HepG2 (cell line): Measurements from ENCODE around the gene OBSL1. TPM values are rescaled to one million over a fixed set of nuclear protein-coding genes. Genes with fewer than 3 reads are reported as not detected.

Experiments used
- ASH2L ChIP-seq: fragments of 300-600, 200-600 bp; sonication (generic); IDR thresholded peaks from 2 replicates; pipeline ENCODE4 v1.7.0; 2017; ENCODE audit warnings: low read depth, mild to moderate bottlenecking, moderate library complexity, mixed read lengths, low read length; ENCODE audit not compliant: insufficient read length
- GTF3A ChIP-seq: sonication (generic); formaldehyde crosslinking; conservative IDR thresholded peaks from 2 replicates; pipeline ENCODE4 v1.4.0; 2020; ENCODE audit warnings: mild to moderate bottlenecking, missing genetic modification reagents
- HMGXB4 ChIP-seq, 2 experiments: sonication (generic) in 1 of 2; formaldehyde crosslinking in 1 of 2; IDR thresholded peaks; 2 replicates each; pipeline versions ENCODE4 v1.4.0 to v1.6.1; 2018 to 2020; ENCODE audit warnings: missing genetic modification reagents in 2 of 2, borderline replicate concordance in 1 of 2, low read depth in 1 of 2, mild to moderate bottlenecking in 1 of 2, missing biosample characterization in 1 of 2
- HNF4G ChIP-seq, 2 experiments: sonication (generic) in 1 of 2; formaldehyde crosslinking in 1 of 2; IDR thresholded peaks; 2 replicates each; pipeline versions ENCODE4 v1.4.0 to v1.6.1; 2011 to 2020; ENCODE audit warnings: borderline replicate concordance in 2 of 2, low read depth in 2 of 2, mild to moderate bottlenecking in 2 of 2, low read length in 1 of 2, missing genetic modification reagents in 1 of 2, moderate library complexity in 1 of 2
- KMT2B ChIP-seq: IDR thresholded peaks from 2 replicates; pipeline ENCODE4 v1.6.1; 2016; ENCODE audit warnings: missing genetic modification reagents, missing compliant biosample characterization
- MAFG ChIP-seq: sonication (generic); formaldehyde crosslinking; IDR thresholded peaks from 2 replicates; pipeline ENCODE4 v1.5.1; 2020; ENCODE audit warnings: mild to moderate bottlenecking, missing genetic modification reagents
- MNT ChIP-seq: fragments of 450-650 bp; IDR thresholded peaks from 2 replicates; pipeline ENCODE4 v1.6.1; 2016
- NR3C1 ChIP-seq: sonication (generic); formaldehyde crosslinking; IDR thresholded peaks from 2 replicates; pipeline ENCODE4 v1.4.0; 2020; ENCODE audit warnings: missing genetic modification reagents
- SIN3A ChIP-seq: IDR thresholded peaks from 2 replicates; pipeline ENCODE4 v1.6.1; 2011; ENCODE audit warnings: low read depth, mild to moderate bottlenecking, control low read depth, low read length, borderline replicate concordance
- SSRP1 ChIP-seq: IDR thresholded peaks from 2 replicates; pipeline ENCODE4 v1.6.1; 2016; ENCODE audit warnings: control low read depth
- TCF7 ChIP-seq: sonication (generic); IDR thresholded peaks from 2 replicates; pipeline ENCODE4 v1.6.1; 2016; ENCODE audit warnings: antibody characterized with exemption, low read depth
- TSC22D2 ChIP-seq: sonication (generic); formaldehyde crosslinking; IDR thresholded peaks from 2 replicates; pipeline ENCODE4 v1.5.1; 2020; ENCODE audit warnings: missing genetic modification reagents, mild to moderate bottlenecking, borderline replicate concordance
- ZFP82 ChIP-seq: sonication (generic); formaldehyde crosslinking; IDR thresholded peaks from 2 replicates; pipeline ENCODE4 v1.5.1; 2020; ENCODE audit warnings: mild to moderate bottlenecking, missing genetic modification reagents, borderline replicate concordance
- ZNF234 ChIP-seq: sonication (generic); formaldehyde crosslinking; conservative IDR thresholded peaks from 2 replicates; pipeline ENCODE4 v1.5.1; 2020; ENCODE audit warnings: mild to moderate bottlenecking, missing genetic modification reagents
- ZNF468 ChIP-seq: sonication (generic); formaldehyde crosslinking; IDR thresholded peaks from 2 replicates; pipeline ENCODE4 v1.8.0; 2022; ENCODE audit warnings: mild to moderate bottlenecking, moderate library complexity, missing genetic modification reagents
- polyA plus RNA-seq, 8 experiments: library from polyadenylated mRNA; depleted of rRNA in 3 of 8; stranded (reverse) in 7 of 8; unstranded in 1 of 8; fragments of >200 nt; fragmentation: Illumina TruSeq in 4 of 8; extraction: Trizol in 4 of 8; gene quantifications; 2 replicates each; pipeline versions ENCODE4 v1.2.1 to v1.2.3, GENCODE V29; 2011 to 2016; ENCODE audit warnings: low read depth in 4 of 8, missing spikeins in 1 of 8, mixed read lengths in 1 of 8; ENCODE audit not compliant: insufficient read depth in 1 of 8
- total RNA-seq, 5 experiments: library from RNA; depleted of rRNA; stranded (reverse); fragments of >200 nt; fragmentation: Illumina TruSeq; extraction: Trizol; gene quantifications; 2 replicates each; pipeline ENCODE4 v1.2.3, GENCODE V29; 2016; ENCODE audit warnings: low read depth in 1 of 5
- TF ChIP-seq, protein P1 (sequence below), 2 experiments: sonication (generic) in 1 of 2; formaldehyde crosslinking in 1 of 2; IDR thresholded peaks; 2 replicates each; pipeline versions ENCODE4 v1.6.1 to v1.9.0; 2014 to 2022; ENCODE audit warnings: antibody characterized with exemption in 1 of 2, borderline replicate concordance in 1 of 2, inconsistent platforms in 1 of 2, low read depth in 1 of 2, missing genetic modification reagents in 1 of 2
- TF ChIP-seq, protein P2 (sequence below): sonication (generic); formaldehyde crosslinking; IDR thresholded peaks from 2 replicates; pipeline ENCODE4 v1.5.0; 2020; ENCODE audit warnings: missing genetic modification reagents

The OBSL1 gene
- total and polyA plus RNA-seq, 2 of the 13 experiments (the other 11 are each of a cell fraction or from before 2014, with no cell fraction given) = 86.7 to 218 TPM

GRCh38 chr2:219543596-219544358 lies 27.6 kb downstream of the OBSL1 start, which contains the start of the genes CHPF and TMEM198 (continued):
- TF ChIP-seq HMGXB4 (CRISPR knock-in tag; IDR thresholded peaks at IDR 0.05; ENCODE audit: borderline replicate concordance in 1 of 2, low read depth in 1 of 2) = peak; percentile 29 to 89; a peak in 3 of 4 replicates
- TF ChIP-seq KMT2B (CRISPR knock-in tag) = no peak; the same call in 1 of the 2 replicates
- no peak for TF ChIP-seq SSRP1 (CRISPR knock-in tag)
- TF ChIP-seq TCF7 = no peak
- TF ChIP-seq, protein P1, sequence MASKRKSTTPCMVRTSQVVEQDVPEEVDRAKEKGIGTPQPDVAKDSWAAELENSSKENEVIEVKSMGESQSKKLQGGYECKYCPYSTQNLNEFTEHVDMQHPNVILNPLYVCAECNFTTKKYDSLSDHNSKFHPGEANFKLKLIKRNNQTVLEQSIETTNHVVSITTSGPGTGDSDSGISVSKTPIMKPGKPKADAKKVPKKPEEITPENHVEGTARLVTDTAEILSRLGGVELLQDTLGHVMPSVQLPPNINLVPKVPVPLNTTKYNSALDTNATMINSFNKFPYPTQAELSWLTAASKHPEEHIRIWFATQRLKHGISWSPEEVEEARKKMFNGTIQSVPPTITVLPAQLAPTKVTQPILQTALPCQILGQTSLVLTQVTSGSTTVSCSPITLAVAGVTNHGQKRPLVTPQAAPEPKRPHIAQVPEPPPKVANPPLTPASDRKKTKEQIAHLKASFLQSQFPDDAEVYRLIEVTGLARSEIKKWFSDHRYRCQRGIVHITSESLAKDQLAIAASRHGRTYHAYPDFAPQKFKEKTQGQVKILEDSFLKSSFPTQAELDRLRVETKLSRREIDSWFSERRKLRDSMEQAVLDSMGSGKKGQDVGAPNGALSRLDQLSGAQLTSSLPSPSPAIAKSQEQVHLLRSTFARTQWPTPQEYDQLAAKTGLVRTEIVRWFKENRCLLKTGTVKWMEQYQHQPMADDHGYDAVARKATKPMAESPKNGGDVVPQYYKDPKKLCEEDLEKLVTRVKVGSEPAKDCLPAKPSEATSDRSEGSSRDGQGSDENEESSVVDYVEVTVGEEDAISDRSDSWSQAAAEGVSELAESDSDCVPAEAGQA (IDR thresholded peaks at IDR 0.05; ENCODE audit: low read depth) = peak; percentile 95
- TF ChIP-seq, protein P1 (CRISPR knock-in tag; IDR thresholded peaks at IDR 0.05; ENCODE audit: borderline replicate concordance) = peak; percentile 92; the same call in 1 of the 2 replicates
- no peak for TF ChIP-seq NR3C1 (CRISPR knock-in tag)
- peak; percentile 69 for TF ChIP-seq MNT
- no peak for TF ChIP-seq HNF4G (IDR thresholded peaks at IDR 0.05; ENCODE audit: borderline replicate concordance, low read depth, low read length)
- TF ChIP-seq HNF4G (CRISPR knock-in tag; IDR thresholded peaks at IDR 0.05; ENCODE audit: borderline replicate concordance, low read depth) = no peak
- no peak for TF ChIP-seq ZNF468 (CRISPR knock-in tag)
- peak; percentile 97 for TF ChIP-seq SIN3A
- 0 out of 2 replicates have a peak, but pooled peaks have one; percentile 4 for TF ChIP-seq ZNF234 (CRISPR knock-in tag)
- TF ChIP-seq, protein P2, sequence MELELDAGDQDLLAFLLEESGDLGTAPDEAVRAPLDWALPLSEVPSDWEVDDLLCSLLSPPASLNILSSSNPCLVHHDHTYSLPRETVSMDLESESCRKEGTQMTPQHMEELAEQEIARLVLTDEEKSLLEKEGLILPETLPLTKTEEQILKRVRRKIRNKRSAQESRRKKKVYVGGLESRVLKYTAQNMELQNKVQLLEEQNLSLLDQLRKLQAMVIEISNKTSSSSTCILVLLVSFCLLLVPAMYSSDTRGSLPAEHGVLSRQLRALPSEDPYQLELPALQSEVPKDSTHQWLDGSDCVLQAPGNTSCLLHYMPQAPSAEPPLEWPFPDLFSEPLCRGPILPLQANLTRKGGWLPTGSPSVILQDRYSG (CRISPR knock-in tag) = peak; percentile 61
- TF ChIP-seq GTF3A (CRISPR knock-in tag) = 0 out of 2 replicates have a peak, but pooled peaks have one; percentile 23
- TF ChIP-seq ASH2L = peak; percentile 62
- TF ChIP-seq MAFG (CRISPR knock-in tag) = no peak
- peak; percentile 86; the same call in 1 of the 2 replicates for TF ChIP-seq TSC22D2 (CRISPR knock-in tag)
- TF ChIP-seq ZFP82 (CRISPR knock-in tag) = peak; percentile 37; the same call in 1 of the 2 replicates
